ENCODE measurements around the gene DDX39B. TPM values are rescaled to one million over a fixed set of nuclear protein-coding genes. Genes with fewer than 3 reads are reported as not detected.
"Not testable (repeated sequence)": the region's sequence is repeated elsewhere in the genome, so short reads cannot be mapped to it uniquely, and the experiment has no call there.

DDX39B gene
- total RNA-seq, 2 donors from 2014 or later, result 198 to 217 TPM

DNA sequence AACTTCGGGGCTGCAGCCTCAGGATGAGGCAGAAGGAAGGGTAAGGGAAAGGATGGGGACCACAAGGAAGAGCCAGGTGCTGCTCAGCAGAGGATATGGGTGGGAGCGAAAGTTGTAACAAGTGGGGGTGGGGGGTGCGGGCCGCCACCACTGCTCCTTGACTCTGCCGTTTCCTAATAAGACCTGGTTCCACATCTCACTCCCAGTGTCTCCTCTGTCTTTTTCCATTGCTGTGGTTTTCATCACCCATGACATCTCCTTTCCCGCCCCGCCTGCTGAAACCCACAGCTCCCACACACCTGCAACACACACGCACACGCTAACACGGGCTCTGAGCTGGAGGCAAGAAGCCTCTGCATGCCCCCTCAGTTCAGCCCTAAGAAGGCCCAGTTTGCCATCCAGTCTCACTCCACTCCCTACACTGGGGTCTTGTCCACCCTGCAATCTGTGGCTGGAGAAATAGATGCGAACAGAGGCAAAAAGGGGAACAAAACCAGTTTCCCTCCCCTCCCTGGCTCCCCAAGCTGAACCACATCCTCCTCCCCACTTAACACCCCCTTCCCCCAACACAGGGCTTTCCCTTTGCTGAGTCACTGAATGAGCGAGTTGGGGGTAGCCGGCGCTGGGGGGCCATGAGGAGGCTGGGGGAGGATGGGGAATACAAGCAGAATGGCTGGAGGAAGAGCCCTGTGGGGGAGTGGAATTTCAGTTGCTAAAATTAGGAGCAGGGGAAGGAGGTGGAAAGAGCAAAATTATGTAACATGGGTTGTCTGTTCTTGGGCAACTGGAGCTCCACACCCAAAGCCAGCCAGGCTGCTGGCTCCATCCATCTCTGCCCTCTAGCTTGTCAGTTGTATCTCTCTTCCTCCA, 17.1 kb upstream of the DDX39B start:
- Histone ChIP-seq H3K4me1 (ENCODE audit: control insufficient read depth in 1 of 2, low read depth in 2 of 2) (peaks cover 12 to 24% of the 10 kb centered on the region in 2 donors), H3K4me3 (peak overlapping the region; percentile 13), H3K9me3 (no peaks in the 10 kb centered on the region), H3K36me3 (peaks cover 23% of the 10 kb centered on the region), H3K27ac (peak overlapping the region in 1 of 2 donors; percentile 41), H3K27me3 (replicated peaks; ENCODE audit: insufficient read depth) (no peaks in the 10 kb centered on the region)
- no peak for ATAC-seq (ENCODE audit: insufficient number of reproducible peaks, low FRiP score, low read depth)
- DNase-seq (ENCODE audit: low spot score), result no peak
- TF ChIP-seq, protein P1, sequence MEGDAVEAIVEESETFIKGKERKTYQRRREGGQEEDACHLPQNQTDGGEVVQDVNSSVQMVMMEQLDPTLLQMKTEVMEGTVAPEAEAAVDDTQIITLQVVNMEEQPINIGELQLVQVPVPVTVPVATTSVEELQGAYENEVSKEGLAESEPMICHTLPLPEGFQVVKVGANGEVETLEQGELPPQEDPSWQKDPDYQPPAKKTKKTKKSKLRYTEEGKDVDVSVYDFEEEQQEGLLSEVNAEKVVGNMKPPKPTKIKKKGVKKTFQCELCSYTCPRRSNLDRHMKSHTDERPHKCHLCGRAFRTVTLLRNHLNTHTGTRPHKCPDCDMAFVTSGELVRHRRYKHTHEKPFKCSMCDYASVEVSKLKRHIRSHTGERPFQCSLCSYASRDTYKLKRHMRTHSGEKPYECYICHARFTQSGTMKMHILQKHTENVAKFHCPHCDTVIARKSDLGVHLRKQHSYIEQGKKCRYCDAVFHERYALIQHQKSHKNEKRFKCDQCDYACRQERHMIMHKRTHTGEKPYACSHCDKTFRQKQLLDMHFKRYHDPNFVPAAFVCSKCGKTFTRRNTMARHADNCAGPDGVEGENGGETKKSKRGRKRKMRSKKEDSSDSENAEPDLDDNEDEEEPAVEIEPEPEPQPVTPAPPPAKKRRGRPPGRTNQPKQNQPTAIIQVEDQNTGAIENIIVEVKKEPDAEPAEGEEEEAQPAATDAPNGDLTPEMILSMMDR (IDR thresholded peaks at IDR 0.05), result no peak

DNA sequence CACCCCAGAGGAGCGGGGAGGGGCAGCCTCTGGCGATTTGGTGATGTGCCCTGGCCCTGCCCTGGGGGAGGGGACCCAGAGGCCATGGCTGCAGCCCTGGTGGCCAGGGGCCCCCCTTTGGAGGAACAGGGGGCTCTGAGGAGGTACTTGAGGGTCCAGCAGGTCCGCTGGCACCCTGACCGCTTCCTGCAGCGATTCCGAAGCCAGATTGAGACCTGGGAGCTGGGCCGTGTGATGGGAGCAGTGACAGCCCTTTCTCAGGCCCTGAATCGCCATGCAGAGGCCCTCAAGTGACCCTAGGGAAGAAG, 16.5 kb upstream of the DDX39B start:
- TF ChIP-seq, protein P1 (IDR thresholded peaks at IDR 0.05), result no peak
- ATAC-seq (ENCODE audit: insufficient number of reproducible peaks, low FRiP score, low read depth), result no peak
- no peak overlapping the region for H3K4me3 ChIP-seq
- peaks cover 12 to 24% of the 10 kb centered on the region in 2 donors for H3K4me1 ChIP-seq (ENCODE audit: control insufficient read depth in 1 of 2, low read depth in 2 of 2)
- no peak overlapping the region for H3K27ac ChIP-seq
- peaks cover 23% of the 10 kb centered on the region for H3K36me3 ChIP-seq
- no peaks in the 10 kb centered on the region for H3K9me3 ChIP-seq
- no peak for DNase-seq (ENCODE audit: low spot score)
- no peaks in the 10 kb centered on the region for H3K27me3 ChIP-seq (replicated peaks; ENCODE audit: insufficient read depth)

DNA sequence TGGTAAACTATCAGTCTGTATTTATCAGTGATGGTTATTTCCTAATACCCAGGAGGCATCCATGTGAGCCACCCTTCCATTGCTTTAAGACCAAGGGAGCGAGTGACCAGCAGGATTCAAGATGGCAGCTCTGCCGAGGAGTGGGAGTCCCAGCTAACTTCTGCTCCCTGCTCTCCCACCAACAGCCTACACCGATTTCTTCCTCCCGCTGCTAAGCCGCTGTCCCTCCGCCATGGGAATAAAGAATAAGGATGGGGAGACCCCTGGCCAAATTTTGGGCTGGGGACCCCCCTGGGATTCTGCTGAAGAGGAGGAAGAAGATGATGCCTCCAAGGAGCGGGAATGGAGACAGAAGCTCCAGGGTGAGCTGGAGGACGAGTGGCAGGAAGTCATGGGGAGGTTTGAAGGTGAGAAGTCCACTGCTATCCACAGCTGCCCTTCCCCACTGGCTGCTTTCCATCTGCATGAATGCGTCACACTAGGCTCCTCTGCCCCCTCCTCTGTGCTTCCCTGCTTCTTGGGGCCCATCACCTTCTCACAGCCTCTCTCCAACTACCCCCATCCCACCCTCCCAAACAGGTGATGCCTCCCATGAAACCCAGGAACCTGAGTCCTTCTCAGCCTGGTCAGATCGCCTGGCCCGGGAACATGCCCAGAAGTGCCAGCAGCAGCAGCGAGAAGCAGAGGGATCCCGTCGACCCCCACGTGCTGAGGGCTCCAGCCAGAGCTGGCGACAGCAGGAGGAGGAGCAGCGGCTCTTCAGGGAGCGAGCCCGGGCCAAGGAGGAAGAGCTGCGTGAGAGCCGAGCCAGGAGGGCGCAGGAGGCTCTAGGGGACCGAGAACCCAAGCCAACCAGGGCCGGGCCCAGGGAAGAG, 15.9 kb upstream of the DDX39B start:
- no peak for ATAC-seq (ENCODE audit: insufficient number of reproducible peaks, low FRiP score, low read depth)
- no peak for DNase-seq (ENCODE audit: low spot score)
- peaks cover 23% of the 10 kb centered on the region for H3K36me3 ChIP-seq
- TF ChIP-seq, protein P1 (IDR thresholded peaks at IDR 0.05), result no peak
- H3K4me3 ChIP-seq, result no peak overlapping the region
- no peaks in the 10 kb centered on the region for H3K27me3 ChIP-seq (replicated peaks; ENCODE audit: insufficient read depth)
- no peak overlapping the region for H3K27ac ChIP-seq
- peaks cover 12 to 24% of the 10 kb centered on the region in 2 donors for H3K4me1 ChIP-seq (ENCODE audit: control insufficient read depth in 1 of 2, low read depth in 2 of 2)
- H3K9me3 ChIP-seq, result no peaks in the 10 kb centered on the region

DNA sequence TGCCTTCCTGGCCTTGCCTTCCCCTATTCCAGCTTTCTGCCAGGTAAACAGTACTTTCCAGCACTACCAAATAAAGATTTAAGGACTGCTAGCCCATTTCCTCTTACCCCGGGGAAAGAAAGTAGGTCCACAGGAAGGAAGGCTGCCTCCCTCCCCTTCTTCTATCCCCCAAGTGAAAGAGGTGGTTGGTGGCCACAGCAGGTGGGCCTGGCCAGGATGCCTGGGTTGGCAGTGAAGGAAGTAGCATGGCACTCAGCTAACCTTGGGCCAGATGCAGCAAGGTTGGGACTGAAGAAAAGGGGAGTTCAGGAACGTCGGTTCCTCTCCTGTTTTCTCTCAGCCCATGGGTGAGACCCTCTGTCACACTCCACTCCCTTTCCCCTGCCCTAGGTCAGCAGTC, 14.5 kb upstream of the DDX39B start:
- ATAC-seq (ENCODE audit: insufficient number of reproducible peaks, low FRiP score, low read depth), result no peak

DNA sequence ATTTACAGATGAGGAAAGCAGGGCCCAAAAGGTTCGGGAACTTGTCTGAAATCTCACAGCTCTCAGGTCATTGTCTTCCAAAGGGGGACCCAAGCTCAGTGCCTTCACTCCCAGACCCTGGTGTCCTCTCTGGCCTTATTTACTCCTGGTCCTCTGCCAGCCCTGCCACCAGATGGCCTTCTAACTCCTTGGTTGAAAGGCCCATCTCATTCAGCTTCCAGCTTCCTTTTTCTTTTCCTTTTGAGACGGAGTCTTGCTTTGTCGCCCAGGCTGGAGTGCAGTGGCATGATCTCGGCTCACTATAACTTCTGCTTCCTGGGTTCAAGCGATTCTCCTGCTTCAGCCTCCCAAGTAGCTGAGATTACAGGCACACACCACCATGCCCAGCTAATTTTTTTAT, 9.6 kb upstream of the DDX39B start:
- ATAC-seq (ENCODE audit: insufficient number of reproducible peaks, low FRiP score, low read depth); H3K4me3 ChIP-seq; H3K27ac ChIP-seq; H3K27me3 ChIP-seq (replicated peaks; ENCODE audit: insufficient read depth); DNase-seq (ENCODE audit: low spot score); H3K9me3 ChIP-seq: not testable (repeated sequence)
- Histone ChIP-seq H3K4me1 (ENCODE audit: control insufficient read depth in 1 of 2, low read depth in 2 of 2) (peaks cover 7 to 16% of the 10 kb centered on the region in 2 donors), H3K36me3 (peaks cover 18% of the 10 kb centered on the region)

More for the DNA sequence above, 14.5 kb upstream of the DDX39B start:
- H3K27ac ChIP-seq, result no peak overlapping the region
- no peaks in the 10 kb centered on the region for H3K9me3 ChIP-seq
- peaks cover 26% of the 10 kb centered on the region for H3K36me3 ChIP-seq
- no peaks in the 10 kb centered on the region for H3K27me3 ChIP-seq (replicated peaks; ENCODE audit: insufficient read depth)
- H3K4me1 ChIP-seq (ENCODE audit: control insufficient read depth in 1 of 2, low read depth in 2 of 2), result peaks cover 12 to 24% of the 10 kb centered on the region in 2 donors
- H3K4me3 ChIP-seq, result no peak overlapping the region
- DNase-seq (ENCODE audit: low spot score), result no peak
- TF ChIP-seq, protein P1 (IDR thresholded peaks at IDR 0.05), result no peak
